OCI-M2 (cell line): Measurements from ENCODE around the gene PKMYT1.

ENCODE experiments used
- DNase-seq: peaks from one replicate; lab custom pipeline; 2025; ENCODE audit not compliant: unreplicated experiment; lab: John Stamatoyannopoulos, UW

Gene PKMYT1

DNA sequence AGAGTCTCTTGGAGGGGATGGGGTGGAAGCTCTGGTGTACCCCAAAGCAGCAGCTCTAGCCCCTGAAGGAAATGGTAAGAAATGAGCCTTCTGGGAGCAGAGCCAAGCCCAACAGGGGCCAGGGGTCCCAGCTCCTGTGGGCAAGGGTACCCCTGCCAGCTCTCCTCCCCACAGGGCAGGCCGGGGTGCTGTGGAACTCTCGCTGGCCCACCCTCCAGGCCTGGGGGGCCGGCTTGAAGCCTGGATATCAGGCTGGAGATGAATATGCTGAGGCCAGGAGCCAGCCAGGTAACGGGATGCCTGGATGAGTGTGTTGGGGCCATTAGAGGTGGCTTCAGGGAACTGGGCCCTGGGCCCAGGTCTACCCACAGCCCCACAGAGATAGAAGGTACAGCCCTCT, 20.3 kb upstream of the PKMYT1 start:
- no peak for DNase-seq

DNA sequence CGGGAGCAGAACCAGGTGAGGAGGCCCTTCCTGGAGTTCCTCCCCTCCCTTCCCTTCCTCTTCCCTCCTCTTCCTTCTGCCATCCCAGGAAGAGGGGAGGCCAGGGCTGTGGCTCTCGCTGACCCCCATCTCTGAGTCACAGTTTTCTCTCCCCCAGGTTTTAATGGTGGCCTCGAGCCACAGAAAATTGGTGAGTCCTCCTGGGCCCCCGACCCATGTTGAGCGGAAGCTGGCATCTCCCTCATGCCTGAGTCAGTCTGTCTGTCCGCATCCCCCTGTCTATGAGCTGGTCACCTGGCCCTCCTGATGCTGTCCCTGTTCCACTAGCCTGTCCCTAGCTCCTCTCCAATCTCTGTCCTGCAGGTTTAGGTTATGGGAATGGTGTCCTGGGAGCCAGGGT, 19.7 kb upstream of the PKMYT1 start:
- DNase-seq, result no peak

DNA sequence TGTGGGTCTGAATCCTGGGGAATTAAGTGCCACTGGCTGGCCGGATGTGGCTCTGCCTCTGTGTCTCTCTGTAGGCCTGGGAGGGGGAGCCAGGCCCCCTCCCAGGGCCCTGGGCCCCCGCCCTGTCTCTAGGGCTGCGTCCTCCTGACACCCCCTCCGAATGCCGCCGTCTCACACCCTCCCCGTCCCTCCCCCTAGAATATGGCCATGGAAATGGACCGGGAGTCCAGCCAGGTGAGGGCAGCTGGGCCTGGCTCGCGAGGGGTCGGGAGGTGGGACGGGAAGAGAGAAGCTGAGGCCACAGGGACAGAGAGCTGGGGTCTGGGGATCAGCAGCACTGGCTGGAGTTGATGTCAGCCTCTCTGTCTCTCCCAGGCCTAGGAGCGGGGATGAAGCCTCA, 16.1 kb upstream of the PKMYT1 start:
- DNase-seq, result no peak

DNA sequence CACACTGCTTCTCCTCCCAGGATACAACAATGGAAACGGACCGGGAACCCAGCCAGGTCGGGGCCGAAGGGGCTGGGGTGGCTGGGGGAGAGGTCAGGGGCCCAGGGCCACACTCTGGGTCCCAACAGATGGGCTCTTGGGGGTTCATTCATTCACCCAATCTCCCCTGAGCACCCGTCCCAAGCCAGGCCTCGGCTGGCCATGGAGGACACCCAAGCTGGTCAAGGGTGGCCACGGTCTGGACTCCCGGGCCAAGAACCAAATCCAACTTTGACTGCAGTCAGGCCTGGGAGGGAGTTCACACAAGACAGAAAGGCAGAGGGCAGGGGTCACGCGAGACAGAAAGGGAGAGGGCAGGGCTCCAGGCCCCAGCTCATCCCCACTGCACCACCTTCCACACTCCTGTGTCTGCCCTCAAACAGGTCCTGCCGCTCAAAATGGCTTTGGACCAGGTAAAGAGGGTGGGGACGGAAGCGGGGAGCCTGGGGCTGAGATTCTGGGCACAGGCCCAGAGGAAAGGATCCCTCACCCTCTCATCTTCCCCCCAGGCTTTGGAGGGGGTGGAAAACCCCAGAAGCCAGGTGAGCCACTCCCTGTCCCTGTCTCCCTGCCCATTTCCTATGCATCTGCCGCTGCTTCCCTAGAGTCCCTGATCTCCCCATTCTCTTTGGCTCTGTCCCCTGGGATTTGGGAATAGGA, 12.3 kb upstream of the PKMYT1 start:
- DNase-seq, result no peak

DNA sequence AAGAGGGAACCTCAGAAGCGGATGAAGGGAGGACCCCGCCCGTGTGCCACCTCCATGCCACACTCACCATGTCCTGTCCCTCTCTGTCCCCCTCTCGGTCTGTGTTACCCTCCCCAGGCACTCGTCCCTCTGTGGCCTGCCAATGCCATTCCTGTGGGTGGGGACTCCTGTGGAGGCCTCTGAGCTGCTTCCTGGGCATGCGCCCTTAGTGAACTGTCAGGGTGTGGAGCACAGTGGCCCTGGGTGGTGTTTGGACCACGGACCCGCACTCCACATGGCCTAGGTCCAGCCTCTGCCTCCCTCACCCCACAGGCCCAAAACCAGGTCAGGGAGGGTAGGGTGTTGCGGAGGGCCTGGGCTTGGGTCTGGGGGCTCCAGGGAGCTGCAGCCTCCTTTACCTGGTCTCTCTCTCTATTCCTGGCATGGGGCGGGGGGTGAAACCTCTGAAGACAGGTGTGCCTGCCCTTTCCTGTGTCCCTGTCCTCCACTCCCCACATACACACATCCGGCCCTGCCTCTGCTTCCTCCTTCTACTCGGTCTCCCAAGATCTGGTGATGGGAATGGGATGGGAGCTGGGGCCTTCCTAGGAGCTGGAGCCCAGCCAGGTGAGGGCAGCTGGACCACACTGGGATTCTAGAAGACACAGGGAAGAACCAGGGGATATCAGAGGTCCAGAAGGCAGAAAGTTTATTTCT, 11.5 kb upstream of the PKMYT1 start:
- DNase-seq, result no peak

DNA sequence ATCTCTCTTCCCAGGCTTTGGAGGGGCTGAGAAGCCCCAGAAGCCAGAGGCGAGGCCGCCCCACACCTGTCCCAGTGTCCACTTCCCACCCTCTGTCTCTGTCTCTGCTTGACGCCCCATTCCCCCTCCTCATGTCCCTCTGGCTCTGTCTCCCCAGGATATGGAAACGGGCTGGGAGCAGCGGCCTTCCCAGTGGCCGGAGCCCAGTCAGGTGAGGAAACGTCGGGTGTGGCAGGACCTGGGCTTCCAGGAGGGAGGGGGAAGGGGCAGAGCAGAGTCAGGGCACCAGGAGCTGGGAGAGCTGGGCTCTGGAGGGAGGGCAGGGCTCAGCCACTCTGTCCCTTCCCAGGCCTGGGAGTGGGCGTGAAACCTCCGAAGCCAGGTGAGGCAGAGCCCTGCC, 10.6 kb upstream of the PKMYT1 start:
- DNase-seq, result no peak

DNA sequence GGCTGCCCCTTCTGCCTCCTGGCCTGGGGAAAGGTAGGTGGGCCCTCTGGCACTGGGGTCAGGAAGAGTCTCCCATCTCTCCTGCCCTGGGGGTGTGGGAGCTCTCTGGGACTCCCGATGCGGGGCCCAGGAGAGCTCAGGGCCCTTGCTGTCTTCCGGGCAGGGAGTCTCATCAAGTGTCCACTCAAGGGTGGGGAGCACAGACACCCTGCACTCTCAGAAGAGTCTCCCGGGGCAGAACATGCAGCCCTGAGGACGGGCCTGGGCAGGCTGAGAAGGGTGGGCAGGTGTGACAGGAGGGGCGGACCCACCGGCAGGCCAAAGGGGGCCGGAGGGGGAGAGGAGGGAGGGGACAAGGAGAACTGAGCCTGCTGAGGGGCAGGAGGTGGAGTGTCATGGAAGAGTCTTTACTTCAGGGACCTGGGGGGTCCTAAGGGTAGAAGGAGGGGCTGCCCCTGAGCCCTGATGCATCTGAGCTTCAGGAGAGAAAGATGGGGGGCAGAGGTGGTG, 8.4 kb upstream of the PKMYT1 start:
- DNase-seq, result no peak

DNA sequence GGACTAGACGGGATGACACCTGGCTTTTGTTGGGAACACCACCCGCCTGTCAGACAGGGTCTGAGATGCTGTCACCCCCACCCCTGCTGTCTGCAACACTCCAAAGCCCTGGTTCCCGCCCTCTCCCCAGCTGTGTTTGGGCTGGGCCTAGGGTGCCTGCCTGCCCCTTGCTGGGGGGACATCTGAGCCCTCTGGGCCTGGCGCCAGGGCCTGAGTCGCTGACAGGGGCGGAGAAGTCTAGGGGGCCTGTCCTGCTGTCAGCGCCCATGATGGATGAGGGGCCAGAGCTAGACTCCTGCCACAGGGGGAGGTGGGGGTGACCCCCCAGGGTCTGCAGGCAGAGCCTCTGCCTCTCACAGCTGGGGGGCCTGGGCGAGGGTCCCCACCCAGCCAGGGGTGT, 7.6 kb upstream of the PKMYT1 start:
- no peak for DNase-seq

DNA sequence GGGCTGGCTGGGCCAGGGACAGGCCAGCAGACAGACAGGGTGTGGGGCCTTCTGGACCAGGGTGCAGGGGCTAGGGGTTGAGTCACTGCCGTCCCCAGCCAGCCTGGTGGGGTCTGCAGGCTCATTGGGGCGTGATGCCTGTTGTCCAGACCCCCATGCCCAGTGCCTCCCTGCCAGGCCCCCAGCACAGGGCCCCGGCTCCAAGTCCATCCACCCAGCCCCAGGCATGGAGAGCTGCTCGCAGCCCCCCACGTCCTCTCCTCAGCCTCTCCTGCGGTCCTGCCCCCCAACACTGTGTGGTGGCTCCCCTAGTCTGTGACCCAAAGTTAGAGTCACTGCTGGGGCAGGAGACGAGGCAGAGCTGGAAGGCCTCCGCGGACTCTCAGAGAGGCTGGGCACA, 7.0 kb upstream of the PKMYT1 start:
- no peak for DNase-seq

DNA sequence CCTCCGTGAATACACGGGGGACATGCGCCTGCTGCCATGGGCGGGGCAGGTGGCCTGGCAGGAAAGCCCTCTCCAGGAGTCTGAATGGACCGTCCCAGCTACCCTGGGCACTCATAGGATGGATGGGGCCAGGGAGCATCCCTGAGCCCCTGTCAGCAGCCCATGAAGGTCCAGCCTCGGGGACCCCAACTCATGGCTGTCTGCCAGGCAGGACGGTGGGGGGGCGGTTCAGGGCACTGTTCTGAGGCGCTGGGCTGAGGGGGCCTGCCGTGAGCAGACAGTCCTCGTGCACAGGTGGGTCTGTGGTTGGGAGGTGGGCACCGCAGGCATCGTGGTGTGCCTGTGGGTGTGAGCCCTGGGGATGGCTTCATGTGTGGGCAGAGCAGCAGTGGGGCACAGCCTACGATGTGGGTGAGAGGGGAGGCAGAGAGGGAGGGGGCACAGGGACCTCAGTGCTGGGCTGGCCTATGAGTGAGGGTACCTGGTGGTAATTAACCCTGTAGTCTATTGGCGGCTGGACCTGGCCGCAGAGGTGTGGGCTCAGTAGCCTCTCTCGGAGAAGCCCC, 6.5 kb upstream of the PKMYT1 start:
- DNase-seq, result no peak

DNA sequence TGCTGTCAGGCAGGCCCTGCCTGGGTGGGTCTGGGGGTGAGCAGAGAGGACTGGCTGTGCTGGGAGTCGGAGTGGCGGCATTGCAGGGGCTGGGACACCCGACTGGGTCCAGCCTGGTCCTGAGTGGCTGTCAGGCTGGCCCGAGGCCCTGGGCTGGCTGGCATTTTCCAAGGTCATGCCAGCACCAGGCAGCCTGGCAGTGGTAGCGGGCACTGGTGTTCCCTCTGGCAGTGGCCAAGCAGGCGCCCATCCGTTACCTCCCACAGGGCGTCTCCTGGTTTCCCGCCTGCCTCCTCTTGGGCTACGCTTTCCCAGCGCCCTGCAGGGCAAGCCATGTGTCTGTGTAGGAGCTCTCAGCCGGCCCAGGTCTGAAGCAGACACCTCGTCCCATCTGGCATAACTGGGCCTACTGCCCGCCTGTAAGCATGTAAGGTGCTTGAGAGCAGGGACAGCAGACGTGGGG, 5.7 kb upstream of the PKMYT1 start:
- DNase-seq, result no peak

DNA sequence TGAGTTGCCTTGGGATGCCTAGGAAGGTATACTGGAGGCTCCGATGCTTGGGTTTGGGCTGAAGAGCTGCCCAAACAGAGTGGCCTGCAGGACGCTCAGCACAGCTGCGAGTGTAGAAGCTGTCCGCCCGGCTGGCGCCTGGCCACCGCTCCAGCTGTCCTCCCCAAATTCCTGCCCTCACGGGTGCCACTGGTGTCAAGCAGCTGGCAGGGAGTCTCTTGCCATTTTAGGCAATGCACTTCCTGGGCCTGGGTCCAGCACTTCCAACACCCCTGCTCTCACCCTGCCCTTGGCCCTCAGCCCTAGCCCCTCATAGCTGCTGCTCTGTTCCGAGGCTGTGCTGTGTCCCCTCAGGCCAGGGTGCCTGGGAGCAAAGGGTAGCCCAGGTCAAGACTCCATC, 5.2 kb upstream of the PKMYT1 start:
- no peak for DNase-seq

DNA sequence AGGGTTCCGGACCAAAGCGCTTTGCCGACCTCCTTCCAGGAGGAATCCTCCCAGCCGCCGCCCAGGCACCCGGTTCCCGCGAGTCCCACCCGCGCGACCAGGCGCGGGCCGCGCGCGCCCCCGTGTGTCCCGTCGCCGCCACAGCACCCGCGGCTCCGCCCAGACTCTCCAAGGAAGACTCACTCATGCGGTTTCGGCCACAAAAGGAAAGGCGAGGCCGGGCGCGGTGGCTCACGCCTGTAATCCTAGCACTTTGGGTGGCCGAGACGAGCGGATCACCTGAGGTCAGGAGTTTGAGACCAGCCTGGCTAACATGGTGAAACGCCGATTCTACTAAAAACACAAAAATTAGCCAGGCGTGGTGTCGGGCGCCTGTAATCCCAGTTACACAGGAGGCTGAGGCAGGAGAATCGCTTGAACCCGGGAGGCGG, 3.5 kb upstream of the PKMYT1 start:
- DNase-seq, result no peak

DNA sequence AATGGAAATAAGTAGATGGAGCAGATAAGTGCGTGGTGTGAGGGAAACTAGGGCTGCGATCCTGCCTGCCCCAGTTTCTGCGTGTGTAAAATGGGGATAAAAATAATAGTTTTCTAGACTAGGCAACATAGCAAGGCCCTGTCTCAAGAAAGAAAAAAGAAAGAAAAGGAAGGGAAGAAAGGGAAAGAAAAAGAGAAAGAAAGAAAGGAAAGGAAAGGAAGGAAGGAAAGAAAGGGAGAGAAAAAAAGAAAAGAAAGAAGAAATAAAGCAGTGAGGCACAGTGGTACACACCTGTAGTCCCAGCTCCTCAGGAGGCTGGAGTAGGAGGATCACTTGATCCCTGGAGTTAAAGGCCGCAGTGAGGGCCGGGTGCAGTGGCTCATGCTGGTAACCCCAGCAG, 2.2 kb upstream of the PKMYT1 start:
- DNase-seq, result no peak

DNA sequence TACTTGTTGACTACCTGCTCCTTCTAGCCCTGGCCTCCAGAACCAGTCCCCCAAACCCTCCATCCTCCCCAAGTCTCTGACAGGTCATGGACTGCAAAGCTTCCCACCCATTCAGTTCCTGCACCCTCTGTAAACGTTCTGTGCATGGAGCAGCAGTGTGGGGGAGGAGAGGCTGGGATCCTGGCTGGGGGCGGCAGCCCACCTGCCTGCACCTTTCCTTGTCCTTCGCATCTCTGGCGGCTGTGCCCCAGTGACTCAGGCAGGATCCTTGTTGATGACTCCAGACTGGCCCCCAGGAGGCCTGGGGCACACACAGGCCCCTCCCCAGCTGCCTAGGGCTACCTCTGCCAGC, 1.6 kb upstream of the PKMYT1 start:
- no peak for DNase-seq

DNA sequence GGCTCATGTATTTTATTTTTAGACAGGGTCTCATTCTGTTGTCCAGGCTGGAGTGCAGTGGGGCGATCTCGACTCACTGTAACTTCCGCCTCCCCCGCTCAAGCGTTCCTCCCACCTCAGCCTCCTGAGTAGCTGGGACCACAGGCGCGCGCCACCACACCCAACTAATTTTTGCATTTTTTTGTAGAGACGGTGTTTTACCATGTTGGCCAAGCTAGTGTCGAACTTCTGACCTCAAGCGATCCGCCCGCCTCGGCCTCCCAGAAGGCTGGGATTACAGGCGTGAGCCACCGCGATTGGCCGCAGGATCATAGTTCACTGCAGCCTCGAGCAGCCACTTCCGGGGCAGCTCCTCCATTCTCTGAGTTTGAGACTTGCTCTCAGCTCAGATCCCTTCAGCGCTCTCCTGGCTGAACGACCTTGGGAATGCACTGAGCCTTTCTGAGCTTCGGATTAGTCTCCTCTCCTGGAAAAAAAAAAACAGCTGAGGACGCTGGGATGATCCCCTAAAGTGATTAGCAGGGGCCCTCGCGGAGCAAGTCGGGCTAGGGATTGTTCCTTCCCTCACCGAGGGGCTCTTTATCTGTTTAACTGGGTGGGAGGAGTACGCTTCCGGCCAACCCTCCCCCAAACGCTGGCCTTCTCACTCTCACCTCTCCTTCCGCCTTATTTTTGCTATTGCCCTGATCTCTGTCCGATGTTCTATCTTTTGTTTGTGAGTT, 1.1 kb upstream of the PKMYT1 start:
- peak; percentile 24 for DNase-seq

DNA sequence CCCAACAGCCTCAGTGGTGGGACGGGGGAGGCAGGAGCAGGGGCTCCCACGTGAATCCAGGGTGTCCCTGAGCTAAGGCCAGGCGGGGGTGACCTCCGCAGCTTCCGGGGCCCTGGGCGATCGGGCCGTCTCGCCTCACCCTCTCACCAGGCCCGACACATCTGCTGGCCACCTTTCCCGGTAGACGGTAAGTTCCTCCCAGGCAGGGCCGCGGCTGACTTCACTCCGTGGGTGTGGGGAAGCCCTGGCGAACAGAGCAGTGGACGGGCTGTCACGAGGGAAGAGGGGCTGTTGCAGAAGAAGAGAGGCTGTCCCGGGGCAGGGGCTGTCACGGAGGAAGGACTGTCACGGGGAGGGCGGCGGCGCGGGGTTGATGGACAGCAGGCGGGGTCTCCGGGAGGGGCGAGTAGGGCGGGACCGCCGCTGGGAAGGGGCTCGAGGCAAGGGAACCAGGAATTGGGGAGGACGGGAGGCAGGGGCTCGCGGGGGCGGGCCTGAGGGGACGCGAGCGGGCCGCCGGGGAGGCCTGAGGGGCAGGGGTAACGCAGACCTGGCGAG, 498 bp downstream of the PKMYT1 start:
- DNase-seq, result no peak

DNA sequence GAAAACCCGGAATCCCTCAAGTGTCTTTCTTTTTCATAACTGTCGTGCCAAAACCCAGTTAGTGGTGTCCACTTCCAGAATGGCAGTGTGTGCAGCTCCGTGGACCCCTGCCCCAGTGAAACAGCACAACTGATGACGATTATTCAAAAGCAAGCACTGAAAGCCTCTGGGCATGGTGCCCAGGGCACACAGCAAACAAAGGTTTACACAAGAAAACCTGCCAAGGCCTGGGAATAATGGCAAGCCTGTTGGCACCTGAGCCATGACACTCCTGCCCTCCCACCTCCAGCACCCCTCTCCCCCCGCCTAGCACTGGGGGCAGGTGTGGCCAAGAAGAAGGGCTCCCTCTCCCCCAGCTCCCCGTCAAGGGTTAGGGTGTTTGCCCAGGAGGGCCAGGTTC, 2.8 kb downstream of the PKMYT1 start:
- no peak for DNase-seq

DNA sequence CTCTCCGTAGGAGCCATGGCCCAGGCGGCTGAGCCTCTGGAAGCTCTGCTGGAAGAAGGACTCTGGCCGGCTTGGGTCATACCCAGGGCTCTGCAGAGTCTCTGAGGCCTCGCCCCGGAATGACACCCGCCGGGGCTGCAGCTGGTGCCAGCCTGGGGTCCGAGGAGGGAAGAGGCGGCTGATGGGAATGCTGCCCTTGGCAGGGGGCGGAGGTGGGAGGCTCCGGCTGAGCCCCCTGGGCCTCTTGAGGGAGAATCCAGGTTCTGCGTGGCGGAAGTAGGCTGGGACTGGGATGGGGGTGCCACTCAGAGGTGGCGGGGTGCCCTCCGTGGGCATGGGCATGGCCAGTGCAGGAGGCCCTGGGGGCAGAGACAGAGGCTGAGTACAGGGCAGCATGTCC, 3.6 kb downstream of the PKMYT1 start:
- no peak for DNase-seq

DNA sequence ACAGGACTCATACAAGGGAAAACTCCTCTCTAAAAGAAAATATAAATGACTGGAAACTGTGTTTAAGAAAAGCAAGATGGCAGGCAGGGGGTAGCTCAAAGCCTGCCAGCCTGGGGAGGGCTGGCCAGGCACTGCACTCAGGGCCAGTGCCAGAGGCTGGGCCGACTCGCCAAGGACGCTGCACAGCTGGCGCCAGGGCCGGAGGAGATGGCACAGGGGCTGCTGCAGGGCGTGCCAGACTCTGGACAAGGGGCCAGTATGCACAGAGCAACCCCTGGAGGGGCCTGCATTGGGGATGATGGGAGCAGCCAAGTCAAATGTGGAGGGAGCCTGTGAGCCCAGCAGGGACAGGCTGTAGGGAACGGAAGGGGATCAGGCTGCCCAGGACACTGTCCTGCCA, 4.0 kb downstream of the PKMYT1 start:
- DNase-seq, result no peak

DNA sequence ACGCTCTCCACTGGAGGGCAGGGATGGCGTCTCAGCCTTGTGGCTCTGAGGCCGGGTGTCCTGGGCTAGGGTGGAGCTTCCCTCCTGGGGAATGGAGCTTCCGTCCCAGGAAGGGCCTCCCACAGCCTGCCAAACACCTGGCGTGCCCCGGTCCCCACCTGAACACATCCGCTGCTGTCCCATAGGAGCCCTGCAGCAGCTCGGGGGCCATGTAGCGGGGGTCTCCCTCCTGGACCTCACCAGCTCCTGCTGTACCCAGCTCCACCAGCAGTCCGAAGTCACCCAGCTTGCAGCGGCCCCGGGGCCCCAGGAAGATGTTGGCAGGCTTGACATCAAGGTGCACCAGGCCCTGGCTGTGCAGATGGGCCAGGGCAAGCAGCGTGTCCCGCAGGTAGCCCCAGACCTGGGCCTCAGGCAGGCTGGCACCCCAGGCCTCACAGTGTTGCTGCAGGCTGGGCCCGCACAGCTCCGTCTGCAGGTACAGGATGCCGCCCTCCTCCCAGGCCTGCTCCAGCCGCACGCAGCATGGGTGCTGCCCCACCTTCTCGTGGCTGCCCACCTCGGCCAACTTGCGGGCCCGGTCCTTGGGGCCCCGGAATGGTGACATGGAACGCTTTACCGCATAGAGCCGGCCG, 5.0 kb downstream of the PKMYT1 start:
- no peak for DNase-seq
